SK-MEL-5 (cell line): ENCODE data around the gene SHANK2. TPM values are rescaled to one million over a fixed set of nuclear protein-coding genes. Genes with fewer than 3 reads are reported as not detected.

Source experiments
- DNase-seq: peaks from one replicate; pipeline ENCODE4 v3.0.0-alpha.2; 2016; ENCODE audit warnings: low read depth, low spot score
- in situ Hi-C: cut with HindIII; loops from 2 replicates; pipeline ENCODE4 v1.10.0; 2016; ENCODE audit warnings: low sequenced_read_pairs, high pct_unique_total_duplicates, low pct_unique_long_range_greater_than_20kb
- polyA plus RNA-seq, 2 experiments: library from polyadenylated mRNA; depleted of rRNA; stranded (reverse); fragments of >200 nt; gene quantifications; 2 replicates each; pipeline ENCODE4 v1.2.3, GENCODE V29; 2015
- total RNA-seq: library from RNA; depleted of rRNA; stranded (reverse); fragments of >200 nt; shearing (Covaris generic); gene quantifications from 2 replicates; pipeline ENCODE4 v1.2.3, GENCODE V29; 2014; rRNA removed

SHANK2 gene
- total RNA-seq = 0.13 and 0.21 TPM in 2 replicates
- 0.35 and 1.7 TPM in 2 replicates for polyA plus RNA-seq (2015; cell fraction: cytosol; rRNA removed)
- polyA plus RNA-seq (2015; cell fraction: nucleus; rRNA removed) = 0.16 and 0.58 TPM in 2 replicates

GRCh38 chr11:71252269-71252769, at the start of gene SHANK2:
SHANK2 (minus strand) TSS chr11:71252577; CDS start chr11:71147326, 105,251 bp downstream.
- DNase-seq = no peak
- in situ Hi-C loops = no loop called here

GRCh38 chr11:71301858-71302533, 49.6 kb upstream of the SHANK2 start:
- in situ Hi-C loops = loop anchor here (10.0 kb wide), 1 partner anchor 87 kb away; no protein-coding TSS in a partner anchor
- DNase-seq = no peak

GRCh38 chr11:71301046-71301857, 48.9 kb upstream of the SHANK2 start:
- in situ Hi-C loops = loop anchor here (10.0 kb wide), 1 partner anchor 86 kb away; no protein-coding TSS in a partner anchor
- no peak for DNase-seq

GRCh38 chr11:71300187-71300586, 47.8 kb upstream of the SHANK2 start:
- in situ Hi-C loops = loop anchor here (10.0 kb wide), 1 partner anchor 85 kb away; no protein-coding TSS in a partner anchor
- DNase-seq = no peak

GRCh38 chr11:71298761-71299181, 46.4 kb upstream of the SHANK2 start:
- in situ Hi-C loops = no loop called here
- DNase-seq = no peak

GRCh38 chr11:71298016-71298550, 45.7 kb upstream of the SHANK2 start:
- in situ Hi-C loops = no loop called here
- no peak for DNase-seq

- in situ Hi-C loops = no loop called here
- no peak for DNase-seq
These were observed 42.6 kb upstream of the SHANK2 start for GRCh38 chr11:71294846-71295600.

GRCh38 chr11:71293961-71294782, 41.8 kb upstream of the SHANK2 start:
- in situ Hi-C loops = no loop called here
- no peak for DNase-seq

GRCh38 chr11:71286701-71287643, 34.6 kb upstream of the SHANK2 start:
- DNase-seq = no peak
- in situ Hi-C loops = no loop called here

- in situ Hi-C loops = no loop called here
- no peak for DNase-seq
These were observed 32.7 kb upstream of the SHANK2 start for GRCh38 chr11:71285111-71285510.

GRCh38 chr11:71284525-71285092, 32.2 kb upstream of the SHANK2 start:
- DNase-seq = no peak
- in situ Hi-C loops = no loop called here

GRCh38 chr11:71283971-71284441, 31.6 kb upstream of the SHANK2 start:
- in situ Hi-C loops = no loop called here
- DNase-seq = no peak

GRCh38 chr11:71282581-71283351, 30.4 kb upstream of the SHANK2 start:
- in situ Hi-C loops = no loop called here
- DNase-seq = peak; percentile 90

GRCh38 chr11:71281831-71282230, 29.5 kb upstream of the SHANK2 start:
- no peak for DNase-seq
- in situ Hi-C loops = no loop called here

- in situ Hi-C loops = no loop called here
- DNase-seq = no peak
These were observed 28.8 kb upstream of the SHANK2 start for GRCh38 chr11:71281204-71281603.
